K562 (cell line): ENCODE measurements around the gene BFSP1. TPM values are rescaled to one million over a fixed set of nuclear protein-coding genes. Genes with fewer than 3 reads are reported as not detected.

ENCODE experiments used
- CEBPB ChIP-seq: fragments of 450-650 bp; IDR thresholded peaks from 2 replicates; pipeline ENCODE4 v1.6.1; 2016; ENCODE audit warnings: missing genetic modification characterization, missing compliant biosample characterization
- LCOR ChIP-seq: sonication (generic); formaldehyde crosslinking; IDR thresholded peaks from 2 replicates; pipeline ENCODE4 v1.8.0; 2022; ENCODE audit warnings: mild to moderate bottlenecking, missing genetic modification reagents
- SMARCC2 ChIP-seq: fragments of 450-650 bp; IDR thresholded peaks from 2 replicates; pipeline ENCODE4 v1.6.1; 2017; ENCODE audit warnings: antibody characterized with exemption, moderate library complexity, mild to moderate bottlenecking, low read depth
- TRIM24 ChIP-seq, 2 experiments: fragments of 450-650 bp; IDR thresholded peaks; 2 replicates each; pipeline ENCODE4 v1.6.1; 2016
- ZNF707 ChIP-seq: fragments of 250-450 bp; sonication (Bioruptor Pico); conservative IDR thresholded peaks from 2 replicates; pipeline ENCODE4 v1.8.0; 2022; ENCODE audit warnings: inconsistent platforms, mild to moderate bottlenecking, moderate library complexity
- polyA plus RNA-seq, 8 experiments: library from polyadenylated mRNA; depleted of rRNA in 4 of 8; stranded (reverse) in 5 of 8; unstranded in 3 of 8; fragments of >200 nt; fragmentation: Nextera tagmentation in 2 of 8; fragmentation: Illumina TruSeq in 1 of 8; extraction: Ambion mirVana in 2 of 8; extraction: Trizol in 1 of 8; gene quantifications; 2 replicates each; pipeline versions ENCODE4 v1.2.1 to v1.2.3, GENCODE V29; 2011 to 2014; ENCODE audit warnings: inconsistent platforms in 1 of 8, missing spikeins in 1 of 8
- total RNA-seq, 7 experiments: library from RNA; depleted of rRNA in 6 of 7; stranded (reverse); fragments of >200 nt in 6 of 7; fragmentation: Illumina TruSeq in 2 of 7; extraction: Trizol in 2 of 7; gene quantifications; 2 replicates each; pipeline versions ENCODE4 v1.2.1 to v1.2.3, GENCODE V29; 2011 to 2021; ENCODE audit warnings: low replicate concordance in 1 of 7
- TF ChIP-seq, protein P1 (sequence below): fragments of 450-650 bp; formaldehyde crosslinking; conservative IDR thresholded peaks from 2 replicates; pipeline ENCODE4 v1.4.0; 2022; ENCODE audit warnings: mild to moderate bottlenecking, missing genetic modification characterization
- TF ChIP-seq, protein P2 (sequence below): fragments of 250-450 bp; sonication (Bioruptor Pico); IDR thresholded peaks from 2 replicates; pipeline ENCODE4 v1.8.0; 2022; ENCODE audit warnings: moderate library complexity, mild to moderate bottlenecking, inconsistent platforms
- TF ChIP-seq, protein P3 (sequence below): fragments of 450-650 bp; IDR thresholded peaks from 2 replicates; pipeline ENCODE4 v1.6.1; 2016; ENCODE audit warnings: low read depth
- TF ChIP-seq, protein P4 (sequence below): fragments of 450-650 bp; IDR thresholded peaks from 2 replicates; pipeline ENCODE4 v1.6.1; 2016; ENCODE audit warnings: missing biosample characterization, missing genetic modification characterization
- TF ChIP-seq, protein P5 (sequence below): fragments of 250-450 bp; sonication (Bioruptor Pico); IDR thresholded peaks from 2 replicates; pipeline ENCODE4 v1.5.0; 2020; ENCODE audit warnings: mild to moderate bottlenecking
- TF ChIP-seq, protein P6 (sequence below): fragments of 250-450 bp; sonication (Bioruptor Pico); IDR thresholded peaks from 2 replicates; pipeline ENCODE4 v1.4.0; 2020; ENCODE audit warnings: mild to moderate bottlenecking, moderate library complexity, borderline replicate concordance

The BFSP1 gene
- total and polyA plus RNA-seq, 9 of the 15 experiments (the other 6 are each of a cell fraction or from before 2014, with no cell fraction given), result 0.09 to 0.86 (median 0.40) TPM

DNA sequence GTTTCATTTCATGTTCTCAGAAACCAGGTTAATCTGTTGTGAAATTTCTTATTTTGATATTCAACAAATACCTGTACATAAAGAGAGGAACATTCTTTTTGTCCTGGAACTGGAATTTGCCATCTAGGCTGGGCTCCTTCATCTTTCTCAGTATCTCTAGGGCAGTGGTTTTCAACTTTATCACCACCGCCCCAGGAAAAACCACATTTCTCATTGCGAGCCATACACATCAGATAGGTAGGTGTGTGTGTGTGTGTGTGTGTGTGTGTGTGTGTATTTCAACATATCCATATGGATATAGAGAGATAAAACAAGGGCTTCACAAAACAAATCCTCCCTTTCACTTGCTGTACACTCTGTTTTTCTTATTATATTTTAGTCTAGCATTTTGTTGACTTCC is 24.1 kb downstream of the BFSP1 start (continued):
- TF ChIP-seq, protein P1, sequence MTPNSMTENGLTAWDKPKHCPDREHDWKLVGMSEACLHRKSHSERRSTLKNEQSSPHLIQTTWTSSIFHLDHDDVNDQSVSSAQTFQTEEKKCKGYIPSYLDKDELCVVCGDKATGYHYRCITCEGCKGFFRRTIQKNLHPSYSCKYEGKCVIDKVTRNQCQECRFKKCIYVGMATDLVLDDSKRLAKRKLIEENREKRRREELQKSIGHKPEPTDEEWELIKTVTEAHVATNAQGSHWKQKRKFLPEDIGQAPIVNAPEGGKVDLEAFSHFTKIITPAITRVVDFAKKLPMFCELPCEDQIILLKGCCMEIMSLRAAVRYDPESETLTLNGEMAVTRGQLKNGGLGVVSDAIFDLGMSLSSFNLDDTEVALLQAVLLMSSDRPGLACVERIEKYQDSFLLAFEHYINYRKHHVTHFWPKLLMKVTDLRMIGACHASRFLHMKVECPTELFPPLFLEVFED, result no peak
- peak; percentile 63; the same call in 1 of the 2 replicates for TF ChIP-seq CEBPB (tag)
- TF ChIP-seq, protein P2, sequence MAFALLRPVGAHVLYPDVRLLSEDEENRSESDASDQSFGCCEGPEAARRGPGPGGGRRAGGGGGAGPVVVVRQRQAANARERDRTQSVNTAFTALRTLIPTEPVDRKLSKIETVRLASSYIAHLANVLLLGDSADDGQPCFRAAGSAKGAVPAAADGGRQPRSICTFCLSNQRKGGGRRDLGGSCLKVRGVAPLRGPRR (CRISPR knock-in tag), result no peak
- no peak for TF ChIP-seq SMARCC2
- TF ChIP-seq LCOR (CRISPR knock-in tag), result no peak
- TF ChIP-seq, protein P3, sequence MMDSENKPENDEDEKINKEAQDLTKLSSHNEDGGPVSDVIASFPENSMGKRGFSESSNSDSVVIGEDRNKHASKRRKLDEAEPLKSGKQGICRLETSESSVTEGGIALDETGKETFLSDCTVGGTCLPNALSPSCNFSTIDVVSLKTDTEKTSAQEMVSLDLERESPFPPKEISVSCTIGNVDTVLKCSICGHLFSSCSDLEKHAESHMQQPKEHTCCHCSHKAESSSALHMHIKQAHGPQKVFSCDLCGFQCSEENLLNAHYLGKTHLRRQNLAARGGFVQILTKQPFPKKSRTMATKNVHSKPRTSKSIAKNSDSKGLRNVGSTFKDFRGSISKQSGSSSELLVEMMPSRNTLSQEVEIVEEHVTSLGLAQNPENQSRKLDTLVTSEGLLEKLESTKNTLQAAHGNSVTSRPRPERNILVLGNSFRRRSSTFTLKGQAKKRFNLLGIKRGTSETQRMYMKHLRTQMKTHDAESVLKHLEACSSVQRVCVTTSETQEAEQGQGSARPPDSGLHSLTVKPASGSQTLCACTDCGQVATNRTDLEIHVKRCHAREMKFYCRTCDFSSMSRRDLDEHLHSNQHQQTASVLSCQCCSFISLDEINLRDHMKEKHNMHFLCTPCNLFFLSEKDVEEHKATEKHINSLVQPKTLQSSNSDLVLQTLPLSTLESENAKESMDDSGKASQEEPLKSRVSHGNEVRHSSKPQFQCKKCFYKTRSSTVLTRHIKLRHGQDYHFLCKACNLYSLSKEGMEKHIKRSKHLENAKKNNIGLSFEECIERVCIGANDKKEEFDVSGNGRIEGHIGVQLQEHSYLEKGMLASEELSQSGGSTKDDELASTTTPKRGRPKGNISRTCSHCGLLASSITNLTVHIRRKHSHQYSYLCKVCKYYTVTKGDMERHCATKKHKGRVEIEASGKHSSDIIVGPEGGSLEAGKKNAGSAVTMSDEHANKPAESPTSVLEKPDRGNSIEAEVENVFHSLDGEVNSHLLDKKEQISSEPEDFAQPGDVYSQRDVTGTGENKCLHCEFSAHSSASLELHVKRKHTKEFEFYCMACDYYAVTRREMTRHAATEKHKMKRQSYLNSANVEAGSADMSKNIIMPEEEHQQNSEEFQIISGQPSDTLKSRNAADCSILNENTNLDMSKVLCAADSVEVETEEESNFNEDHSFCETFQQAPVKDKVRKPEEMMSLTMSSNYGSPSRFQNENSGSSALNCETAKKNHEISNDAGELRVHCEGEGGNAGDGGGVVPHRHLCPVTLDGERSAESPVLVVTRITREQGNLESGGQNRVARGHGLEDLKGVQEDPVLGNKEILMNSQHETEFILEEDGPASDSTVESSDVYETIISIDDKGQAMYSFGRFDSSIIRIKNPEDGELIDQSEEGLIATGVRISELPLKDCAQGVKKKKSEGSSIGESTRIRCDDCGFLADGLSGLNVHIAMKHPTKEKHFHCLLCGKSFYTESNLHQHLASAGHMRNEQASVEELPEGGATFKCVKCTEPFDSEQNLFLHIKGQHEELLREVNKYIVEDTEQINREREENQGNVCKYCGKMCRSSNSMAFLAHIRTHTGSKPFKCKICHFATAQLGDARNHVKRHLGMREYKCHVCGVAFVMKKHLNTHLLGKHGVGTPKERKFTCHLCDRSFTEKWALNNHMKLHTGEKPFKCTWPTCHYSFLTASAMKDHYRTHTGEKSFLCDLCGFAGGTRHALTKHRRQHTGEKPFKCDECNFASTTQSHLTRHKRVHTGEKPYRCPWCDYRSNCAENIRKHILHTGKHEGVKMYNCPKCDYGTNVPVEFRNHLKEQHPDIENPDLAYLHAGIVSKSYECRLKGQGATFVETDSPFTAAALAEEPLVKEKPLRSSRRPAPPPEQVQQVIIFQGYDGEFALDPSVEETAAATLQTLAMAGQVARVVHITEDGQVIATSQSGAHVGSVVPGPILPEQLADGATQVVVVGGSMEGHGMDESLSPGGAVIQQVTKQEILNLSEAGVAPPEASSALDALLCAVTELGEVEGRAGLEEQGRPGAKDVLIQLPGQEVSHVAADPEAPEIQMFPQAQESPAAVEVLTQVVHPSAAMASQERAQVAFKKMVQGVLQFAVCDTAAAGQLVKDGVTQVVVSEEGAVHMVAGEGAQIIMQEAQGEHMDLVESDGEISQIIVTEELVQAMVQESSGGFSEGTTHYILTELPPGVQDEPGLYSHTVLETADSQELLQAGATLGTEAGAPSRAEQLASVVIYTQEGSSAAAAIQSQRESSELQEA, result no peak
- peak in 1 of 2 experiments; percentile 45; a peak in 1 of 4 replicates for TF ChIP-seq TRIM24 (IDR thresholded peaks at IDR 0.05)
- TF ChIP-seq, protein P4, sequence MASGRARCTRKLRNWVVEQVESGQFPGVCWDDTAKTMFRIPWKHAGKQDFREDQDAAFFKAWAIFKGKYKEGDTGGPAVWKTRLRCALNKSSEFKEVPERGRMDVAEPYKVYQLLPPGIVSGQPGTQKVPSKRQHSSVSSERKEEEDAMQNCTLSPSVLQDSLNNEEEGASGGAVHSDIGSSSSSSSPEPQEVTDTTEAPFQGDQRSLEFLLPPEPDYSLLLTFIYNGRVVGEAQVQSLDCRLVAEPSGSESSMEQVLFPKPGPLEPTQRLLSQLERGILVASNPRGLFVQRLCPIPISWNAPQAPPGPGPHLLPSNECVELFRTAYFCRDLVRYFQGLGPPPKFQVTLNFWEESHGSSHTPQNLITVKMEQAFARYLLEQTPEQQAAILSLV (tag), result no peak
- TF ChIP-seq ZNF707 (CRISPR knock-in tag), result no peak
- TF ChIP-seq, protein P5, sequence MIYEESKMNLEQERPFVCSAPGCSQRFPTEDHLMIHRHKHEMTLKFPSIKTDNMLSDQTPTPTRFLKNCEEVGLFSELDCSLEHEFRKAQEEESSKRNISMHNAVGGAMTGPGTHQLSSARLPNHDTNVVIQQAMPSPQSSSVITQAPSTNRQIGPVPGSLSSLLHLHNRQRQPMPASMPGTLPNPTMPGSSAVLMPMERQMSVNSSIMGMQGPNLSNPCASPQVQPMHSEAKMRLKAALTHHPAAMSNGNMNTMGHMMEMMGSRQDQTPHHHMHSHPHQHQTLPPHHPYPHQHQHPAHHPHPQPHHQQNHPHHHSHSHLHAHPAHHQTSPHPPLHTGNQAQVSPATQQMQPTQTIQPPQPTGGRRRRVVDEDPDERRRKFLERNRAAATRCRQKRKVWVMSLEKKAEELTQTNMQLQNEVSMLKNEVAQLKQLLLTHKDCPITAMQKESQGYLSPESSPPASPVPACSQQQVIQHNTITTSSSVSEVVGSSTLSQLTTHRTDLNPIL (CRISPR knock-in tag), result no peak
- TF ChIP-seq, protein P6, sequence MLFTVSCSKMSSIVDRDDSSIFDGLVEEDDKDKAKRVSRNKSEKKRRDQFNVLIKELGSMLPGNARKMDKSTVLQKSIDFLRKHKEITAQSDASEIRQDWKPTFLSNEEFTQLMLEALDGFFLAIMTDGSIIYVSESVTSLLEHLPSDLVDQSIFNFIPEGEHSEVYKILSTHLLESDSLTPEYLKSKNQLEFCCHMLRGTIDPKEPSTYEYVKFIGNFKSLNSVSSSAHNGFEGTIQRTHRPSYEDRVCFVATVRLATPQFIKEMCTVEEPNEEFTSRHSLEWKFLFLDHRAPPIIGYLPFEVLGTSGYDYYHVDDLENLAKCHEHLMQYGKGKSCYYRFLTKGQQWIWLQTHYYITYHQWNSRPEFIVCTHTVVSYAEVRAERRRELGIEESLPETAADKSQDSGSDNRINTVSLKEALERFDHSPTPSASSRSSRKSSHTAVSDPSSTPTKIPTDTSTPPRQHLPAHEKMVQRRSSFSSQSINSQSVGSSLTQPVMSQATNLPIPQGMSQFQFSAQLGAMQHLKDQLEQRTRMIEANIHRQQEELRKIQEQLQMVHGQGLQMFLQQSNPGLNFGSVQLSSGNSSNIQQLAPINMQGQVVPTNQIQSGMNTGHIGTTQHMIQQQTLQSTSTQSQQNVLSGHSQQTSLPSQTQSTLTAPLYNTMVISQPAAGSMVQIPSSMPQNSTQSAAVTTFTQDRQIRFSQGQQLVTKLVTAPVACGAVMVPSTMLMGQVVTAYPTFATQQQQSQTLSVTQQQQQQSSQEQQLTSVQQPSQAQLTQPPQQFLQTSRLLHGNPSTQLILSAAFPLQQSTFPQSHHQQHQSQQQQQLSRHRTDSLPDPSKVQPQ (CRISPR knock-in tag), result no peak
